Fibroblast of skin of right quadriceps (primary cell): Measurements from ENCODE around the gene SMARCB1.

Experiments used
- DNase-seq: peaks from one replicate; pipeline ENCODE4 v3.0.0-alpha.2; 2013

SMARCB1 gene

DNA sequence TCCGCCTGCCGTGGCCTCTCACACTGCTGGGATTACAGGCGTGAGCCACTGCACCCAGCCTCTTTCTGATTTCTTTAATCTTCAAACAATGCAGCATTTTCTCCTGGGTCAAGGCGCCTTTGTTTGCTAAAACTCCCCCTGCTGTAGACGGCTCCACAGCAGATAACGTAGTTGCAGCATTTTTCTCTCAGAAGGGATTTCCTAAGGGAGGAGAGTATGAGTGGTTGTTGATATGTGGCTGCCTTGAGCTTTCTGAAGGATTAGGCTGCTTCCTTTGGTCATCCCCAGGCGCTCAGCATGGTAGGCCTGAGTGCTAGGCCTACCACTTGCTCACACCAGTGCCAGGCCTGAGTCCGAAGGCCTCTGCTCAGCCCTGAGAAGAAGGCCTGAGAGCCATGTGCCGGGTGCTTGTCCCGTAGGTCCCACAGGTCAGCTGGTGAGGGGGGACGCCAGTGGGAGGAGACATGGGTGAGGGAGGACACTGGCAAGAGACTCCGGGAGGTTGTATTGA is 18.1 kb downstream of the SMARCB1 start:
- DNase-seq = no peak

DNA sequence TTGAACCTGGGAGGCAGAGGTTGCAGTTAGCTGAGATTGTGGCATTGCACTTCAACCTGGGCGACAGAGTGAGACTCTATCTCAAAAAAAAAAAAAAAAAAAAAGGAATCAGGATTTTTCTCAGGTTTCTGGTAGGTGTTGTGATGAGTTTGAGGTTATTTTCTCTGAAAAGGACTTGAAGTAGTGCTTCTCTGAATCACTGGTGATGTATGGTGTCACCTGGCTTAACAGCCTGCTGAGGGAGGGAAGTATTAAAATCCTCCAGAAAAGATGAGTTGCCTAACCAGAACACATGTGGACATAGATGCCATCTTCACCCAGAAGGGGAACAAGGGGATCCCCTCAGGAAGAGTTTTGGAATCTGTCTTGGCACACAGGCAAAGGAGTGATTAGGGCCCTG is 20.1 kb downstream of the SMARCB1 start:
- DNase-seq = no peak

DNA sequence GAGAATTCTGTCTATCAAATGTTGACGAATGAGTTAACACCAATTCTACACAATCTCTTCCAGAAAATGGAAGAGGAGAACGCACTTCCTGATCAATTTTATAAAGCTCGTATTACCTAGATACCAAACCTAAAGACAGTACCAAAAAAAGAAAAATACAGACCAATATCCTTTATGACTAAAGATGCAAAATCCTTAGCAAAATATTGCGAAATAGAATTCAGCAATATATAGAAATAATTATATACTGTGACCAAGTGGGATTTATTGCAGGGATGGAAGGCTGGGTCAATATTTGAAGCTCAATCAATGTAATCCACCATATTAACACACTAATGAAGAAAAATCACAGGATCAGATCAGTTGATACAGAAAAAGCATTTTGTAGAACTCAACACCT is 25.6 kb downstream of the SMARCB1 start:
- DNase-seq = no peak

DNA sequence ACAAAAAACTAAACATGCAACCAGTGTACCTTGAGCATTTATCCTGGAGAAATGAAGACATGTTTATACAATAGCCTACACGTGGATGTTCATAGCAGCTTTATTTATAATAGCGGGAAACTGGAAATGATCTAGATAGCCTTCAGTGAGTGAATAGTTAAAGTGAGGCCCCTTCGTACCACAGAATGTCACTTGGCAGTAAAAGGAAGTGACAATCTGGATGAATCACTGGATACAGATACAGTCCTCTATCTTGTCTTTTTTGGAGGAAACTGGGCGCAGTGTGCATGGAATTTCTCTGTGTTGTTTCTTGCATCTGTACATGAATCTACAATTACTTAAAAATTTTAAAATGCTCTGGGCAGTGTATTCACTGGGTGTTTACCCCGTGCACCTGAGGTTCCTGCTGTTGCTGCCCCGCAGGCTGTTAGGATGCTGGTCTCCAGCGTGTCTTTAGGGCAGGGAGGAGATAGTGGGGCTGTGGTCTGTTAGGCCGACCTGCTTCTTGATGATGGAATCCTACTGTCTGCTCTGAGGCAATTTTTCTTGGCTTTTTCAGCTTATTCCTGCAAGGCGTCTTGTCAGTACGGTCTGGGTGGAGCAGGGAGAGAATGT is 28.9 kb downstream of the SMARCB1 start:
- no peak for DNase-seq

DNA sequence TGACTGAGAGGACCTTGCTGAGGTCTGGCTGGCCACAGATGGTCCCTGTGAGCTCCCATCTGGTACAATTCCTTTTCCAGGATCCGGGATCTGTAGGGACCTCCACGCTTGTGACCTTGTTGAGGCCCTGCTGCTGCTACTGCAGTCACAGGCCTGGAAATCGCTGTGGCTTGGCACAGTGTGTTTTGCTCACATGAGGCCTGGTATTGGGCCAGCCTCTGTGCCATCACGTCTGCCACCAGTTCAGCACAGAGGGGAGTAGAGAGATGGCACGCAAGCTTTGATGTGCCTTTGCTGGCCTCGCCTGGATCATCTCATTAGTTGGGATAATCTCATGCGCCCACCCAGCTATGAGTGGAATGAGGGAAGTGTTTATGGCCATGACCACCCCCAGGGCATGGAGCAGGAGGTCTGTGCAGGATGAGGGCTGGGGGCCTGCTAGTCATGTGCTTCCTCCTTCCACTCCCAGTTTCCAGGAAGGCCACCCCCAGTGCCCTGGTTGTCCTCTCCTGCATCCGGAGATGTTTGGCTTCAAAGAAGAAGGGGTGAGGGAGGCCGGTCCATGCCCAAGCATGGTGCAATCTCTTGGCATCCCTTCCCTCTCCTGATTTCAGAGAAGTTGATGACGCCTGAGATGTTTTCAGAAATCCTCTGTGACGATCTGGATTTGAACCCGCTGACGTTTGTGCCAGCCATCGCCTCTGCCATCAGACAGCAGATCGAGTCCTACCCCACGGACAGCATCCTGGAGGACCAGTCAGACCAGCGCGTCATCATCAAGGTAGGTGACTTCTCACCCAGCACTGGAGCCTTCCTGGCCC is 29.6 kb downstream of the SMARCB1 start:
- no peak for DNase-seq

DNA sequence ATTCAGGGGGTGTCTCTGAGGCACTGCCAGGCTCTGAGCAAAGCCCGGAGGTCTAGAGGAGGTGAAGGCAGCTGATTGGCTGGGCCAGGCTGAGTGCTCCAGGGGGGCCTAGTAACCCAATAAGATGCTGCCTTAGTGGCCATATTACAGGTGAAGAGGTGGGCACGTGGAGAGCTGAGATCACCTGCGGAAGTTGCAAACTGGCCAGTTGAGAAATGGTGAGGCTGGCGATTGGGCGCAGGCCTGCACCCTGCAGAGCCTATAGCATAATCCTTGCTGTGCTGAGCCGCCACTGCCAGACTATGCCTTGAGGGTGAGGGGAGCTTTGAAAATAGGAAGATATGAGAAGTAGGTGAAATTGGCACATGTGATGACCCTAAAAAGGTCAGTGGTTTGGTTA is 30.4 kb downstream of the SMARCB1 start:
- DNase-seq = no peak

DNA sequence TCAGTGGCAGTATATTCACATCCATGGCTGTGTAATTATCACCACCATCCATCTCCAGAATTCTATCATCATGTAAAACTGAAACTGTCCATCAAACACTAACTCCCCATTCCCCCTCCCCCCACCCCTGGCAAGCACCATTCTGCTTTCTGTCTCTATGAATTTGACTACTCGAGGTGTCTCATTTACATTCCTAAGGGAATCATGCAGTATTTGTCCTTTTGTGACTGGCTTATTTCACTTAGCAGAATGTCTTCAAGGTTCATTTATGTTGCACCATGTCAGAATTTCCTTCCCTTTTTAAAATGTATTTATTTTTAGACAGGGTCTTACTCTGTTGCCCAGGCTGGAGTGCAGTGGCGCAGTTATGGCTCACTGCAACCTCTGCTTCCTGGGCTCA is 31.8 kb downstream of the SMARCB1 start:
- DNase-seq = no peak

DNA sequence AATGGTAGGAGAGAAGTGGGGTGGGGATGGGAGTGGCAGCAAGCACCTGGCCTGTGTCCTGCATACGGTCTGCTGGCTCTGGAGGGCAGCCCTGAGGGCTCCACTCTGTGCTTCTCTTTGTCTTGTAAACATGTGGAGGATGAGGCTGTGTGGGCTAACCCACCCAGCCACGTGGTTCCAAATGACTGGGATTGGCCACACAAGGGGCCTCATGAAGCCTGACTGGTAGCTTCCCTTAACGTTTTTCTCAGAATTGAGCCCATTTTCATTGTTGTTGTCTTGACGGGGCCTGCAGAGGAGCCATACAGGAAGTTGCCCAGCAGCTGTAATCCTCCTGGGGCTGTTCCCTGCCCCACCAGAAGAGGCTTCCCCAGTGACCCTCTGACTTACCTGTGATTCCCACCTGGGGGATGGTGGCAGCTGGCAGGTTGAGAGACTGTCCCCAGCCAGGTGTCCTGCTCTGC is 34.0 kb downstream of the SMARCB1 start:
- DNase-seq = no peak

DNA sequence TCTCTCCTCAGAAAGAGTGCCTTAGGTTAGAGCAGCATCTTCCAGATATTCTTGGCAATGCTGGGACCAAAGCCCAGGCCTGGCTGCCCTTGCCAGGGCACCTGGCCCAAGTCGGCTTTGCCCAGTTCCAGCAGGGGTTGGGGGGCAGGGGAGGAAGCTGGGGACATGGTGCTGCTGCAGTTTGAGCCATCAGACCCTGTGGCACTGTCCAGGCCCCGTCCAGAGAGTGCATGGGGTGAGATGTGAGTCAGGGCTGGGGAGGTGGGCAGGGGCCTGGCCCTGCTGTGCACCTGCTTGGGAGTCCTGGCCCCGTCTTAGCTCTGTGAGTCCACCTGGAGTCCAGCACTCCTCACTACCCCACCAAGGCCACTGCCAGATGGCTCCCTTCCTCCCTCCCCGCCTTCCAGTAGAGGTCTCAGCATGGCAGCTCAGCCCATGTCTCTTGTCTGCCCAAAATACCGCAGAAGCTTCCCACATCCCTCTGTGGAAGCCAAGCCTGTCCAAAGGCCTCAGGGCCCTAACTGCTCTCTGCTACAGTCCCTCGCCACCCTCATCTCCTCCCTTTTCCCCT is 35.4 kb downstream of the SMARCB1 start:
- DNase-seq = no peak

DNA sequence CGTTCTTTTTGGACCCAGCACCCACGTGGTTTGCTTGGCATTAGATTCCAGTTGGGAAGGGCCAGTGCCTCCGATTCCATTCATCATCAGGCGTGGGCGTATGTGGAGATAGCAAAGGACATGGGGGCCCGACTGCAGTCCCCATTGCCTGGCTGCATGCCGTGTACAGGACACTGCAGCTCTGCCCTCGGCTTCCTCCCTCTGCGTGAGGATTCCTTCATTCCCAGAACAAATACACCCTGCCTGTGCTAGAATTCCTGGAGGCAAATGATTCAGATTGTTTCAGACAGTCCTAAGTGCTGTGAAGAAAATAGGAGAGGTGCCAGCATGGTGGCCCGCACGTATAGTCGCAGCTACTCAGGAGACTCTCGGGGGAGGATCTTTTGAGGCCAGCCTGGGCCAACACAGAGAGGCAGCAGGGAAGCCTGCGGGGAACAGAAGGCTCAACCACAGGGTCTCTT is 36.6 kb downstream of the SMARCB1 start:
- no peak for DNase-seq

DNA sequence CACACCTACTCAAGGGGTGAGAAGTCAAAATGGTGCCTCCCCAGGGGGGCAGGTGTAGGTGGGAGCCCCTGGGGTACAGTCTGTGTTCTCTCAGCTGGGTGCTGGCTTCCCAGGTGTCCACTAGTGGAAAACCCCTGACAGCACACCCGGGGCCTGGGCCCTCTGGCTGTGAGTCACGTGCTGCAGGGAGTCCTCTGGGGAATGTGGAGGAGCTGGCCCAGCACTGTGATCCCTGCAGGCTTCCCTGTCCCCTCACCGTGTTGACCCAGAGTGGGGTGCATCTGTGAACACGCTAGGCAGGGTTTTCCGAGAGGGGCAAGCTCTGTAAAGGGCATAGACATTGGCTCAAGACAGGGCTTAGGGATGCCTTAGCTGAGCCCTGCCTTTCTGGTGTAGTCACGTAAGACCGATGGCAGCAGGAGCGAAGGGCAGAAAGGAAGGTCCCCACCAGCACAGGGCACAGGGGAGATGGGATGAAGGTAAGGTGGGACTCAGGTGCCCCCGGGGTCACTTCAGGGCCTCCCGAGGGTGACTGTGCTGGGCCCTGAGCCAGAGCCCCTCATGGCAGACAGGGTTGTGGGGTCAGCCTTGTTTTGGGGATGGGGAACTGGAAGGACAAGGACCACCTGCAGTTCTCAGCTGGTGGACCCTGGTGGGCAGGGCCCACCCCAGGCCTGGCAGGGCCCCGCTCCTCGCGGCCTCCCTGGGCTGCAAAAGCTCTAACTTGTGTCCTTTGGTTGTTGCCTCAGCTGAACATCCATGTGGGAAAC is 37.9 kb downstream of the SMARCB1 start:
- no peak for DNase-seq

DNA sequence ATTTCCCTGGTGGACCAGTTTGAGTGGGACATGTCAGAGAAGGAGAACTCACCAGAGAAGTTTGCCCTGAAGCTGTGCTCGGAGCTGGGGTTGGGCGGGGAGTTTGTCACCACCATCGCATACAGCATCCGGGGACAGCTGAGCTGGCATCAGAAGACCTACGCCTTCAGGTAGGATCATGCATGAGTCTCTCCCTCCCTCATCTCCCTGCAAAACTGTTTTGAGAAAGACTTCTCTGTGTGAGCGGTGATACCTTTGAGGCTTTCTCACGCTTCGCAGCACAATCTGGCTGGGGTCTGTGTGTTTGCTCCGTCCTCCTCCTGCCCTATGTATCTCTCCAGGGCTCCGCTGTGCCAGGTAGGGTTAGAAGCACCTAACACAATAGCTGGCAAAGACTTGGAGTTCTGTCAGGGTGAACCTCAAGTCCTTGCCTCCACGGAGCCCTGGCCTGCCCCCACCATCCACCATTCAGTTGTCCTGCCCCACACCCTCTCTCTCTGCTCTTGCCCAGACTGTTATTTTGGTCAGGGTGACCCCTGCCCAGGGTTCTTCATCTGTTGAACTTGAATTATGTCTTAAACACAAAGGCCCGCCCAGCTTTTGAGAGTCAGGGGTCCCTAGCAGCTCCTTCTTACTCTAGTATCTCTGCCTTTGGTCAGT is 38.6 kb downstream of the SMARCB1 start:
- no peak for DNase-seq

DNA sequence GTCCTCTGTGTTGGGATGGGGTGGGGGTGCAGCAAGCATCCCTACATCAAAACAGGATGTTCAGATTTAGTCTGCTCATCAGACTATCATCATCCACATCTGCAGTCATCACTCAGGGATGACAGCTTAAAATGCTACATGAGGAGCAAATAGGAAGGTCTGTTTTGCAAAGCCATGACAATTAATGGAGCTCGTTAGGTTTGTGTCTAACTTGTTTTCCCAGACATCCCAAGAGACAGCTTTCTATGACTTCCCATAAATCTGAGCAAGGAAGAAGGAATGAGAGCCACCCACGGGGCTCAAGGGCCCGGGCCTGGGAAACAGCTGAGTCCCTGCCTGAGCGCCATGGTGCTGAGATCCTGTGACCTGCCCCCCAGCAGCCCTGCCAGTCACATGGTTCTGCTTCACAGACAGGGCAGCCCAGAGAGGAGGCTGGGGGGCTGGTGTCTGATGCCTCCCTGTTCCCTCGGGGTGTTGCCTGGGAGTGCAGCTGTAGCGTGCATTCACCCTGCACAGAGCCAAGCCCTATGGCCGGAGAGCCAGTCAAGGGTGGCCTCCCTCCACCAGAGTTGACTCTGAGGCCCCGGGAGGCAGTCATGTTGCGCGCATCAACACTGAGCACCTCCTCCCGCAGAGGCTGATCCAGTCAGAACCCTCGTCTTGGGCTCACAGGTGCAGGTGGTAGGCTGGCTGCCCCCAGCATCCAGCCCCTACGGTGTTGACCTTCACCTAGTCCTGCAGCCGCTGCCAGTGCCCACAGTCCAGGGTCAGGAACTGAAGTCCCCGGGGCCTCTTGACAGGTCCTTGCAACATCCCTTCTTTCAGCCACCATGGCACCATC is 40.0 kb downstream of the SMARCB1 start:
- DNase-seq = peak; percentile 90

DNA sequence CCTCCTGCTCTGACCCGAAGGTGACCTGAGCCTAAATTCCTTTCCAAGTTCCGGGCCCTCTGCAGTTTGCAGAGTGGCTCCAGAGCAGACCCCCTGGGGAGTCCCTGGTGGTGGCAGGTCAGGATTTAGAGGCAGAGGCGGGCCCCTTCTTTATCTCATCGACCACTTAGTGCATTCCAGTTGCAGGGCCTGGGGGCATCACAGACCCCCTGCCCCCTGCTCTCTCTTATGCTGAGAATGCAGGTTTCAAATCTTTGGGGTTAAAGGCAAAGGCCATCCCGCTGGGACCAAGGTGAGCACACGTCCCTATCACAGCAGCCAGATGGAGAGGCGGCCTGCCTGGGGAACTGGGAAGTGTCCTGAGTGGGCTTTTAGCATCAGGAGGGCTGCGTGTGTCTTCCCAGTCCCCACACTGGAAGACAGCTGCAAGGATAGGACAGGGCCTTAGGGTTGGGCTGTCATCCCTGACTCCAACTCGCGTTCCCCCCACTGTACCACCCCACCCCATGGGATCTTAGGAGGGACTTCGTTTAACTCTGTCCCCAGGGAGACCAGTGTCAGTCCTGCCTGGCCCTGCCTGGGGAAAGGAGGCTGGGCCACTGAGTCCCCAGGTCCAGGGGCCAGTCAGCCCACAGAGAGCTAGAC is 40.7 kb downstream of the SMARCB1 start:
- DNase-seq = no peak

DNA sequence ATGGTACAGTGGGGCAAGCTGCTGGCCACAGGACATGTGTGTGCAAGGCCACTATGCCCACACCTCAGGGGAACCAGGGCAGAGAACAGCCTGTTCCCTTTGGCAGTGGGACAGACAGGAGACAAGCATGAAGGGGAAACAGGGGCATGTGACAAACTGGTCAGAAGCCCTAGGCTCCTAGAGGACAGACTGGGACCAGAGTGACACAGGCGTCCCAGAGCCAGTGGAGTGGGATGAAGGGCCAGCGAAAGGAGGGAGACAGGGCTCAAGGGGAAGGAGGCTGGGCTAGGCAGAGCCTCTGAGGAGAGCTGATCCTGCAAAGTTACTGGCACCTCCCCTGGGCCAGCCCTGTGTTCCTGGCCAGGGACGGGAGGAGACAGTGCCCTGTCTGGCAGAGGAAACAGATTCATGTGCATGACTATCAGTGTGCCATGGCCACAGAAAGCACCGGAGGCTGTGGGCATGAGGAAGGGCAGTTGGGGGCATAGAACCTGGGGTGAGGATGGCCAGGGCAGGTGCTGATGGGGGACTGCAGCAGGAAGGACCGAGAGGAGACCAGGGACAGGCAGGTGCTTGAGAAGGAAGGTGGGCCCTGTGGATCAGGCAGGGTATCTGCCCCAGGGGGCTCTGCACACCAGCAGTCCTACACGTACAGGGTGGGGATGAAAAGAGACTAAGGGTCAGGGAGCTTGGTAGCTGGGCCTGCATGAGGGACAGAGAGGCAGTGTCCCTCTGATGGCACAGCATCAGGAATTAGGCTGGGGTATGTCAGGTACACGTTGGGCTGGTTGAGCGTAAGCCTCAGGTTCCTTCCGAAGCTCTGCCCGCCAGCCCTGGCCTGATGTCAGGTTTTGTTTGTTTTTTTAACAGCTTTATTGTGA is 42.3 kb downstream of the SMARCB1 start:
- DNase-seq = no peak

DNA sequence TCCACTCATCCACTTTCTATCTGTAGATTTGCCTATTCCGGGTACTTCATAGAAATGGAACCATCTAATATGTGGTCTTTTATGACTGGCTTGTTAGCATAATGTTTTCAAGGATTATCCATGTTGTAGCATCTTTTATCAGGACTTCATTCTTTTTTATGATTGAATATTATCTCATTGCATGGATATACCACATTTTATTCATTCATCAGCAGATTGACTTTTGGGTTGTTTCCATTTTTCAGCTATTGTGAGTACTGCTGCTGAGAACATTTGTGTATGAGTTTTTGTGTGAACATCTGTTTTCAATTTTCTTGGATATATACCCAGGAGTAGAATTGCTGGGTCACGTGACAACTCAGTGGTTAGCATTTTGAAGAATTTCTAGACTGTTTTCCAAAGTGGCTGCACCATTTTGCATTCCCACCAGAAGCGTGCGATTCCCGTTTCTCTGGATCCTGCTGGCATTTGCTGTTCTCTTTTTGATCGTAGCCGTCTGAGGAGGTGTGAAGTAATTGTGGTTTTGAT is 43.1 kb downstream of the SMARCB1 start:
- DNase-seq = peak; percentile 94

DNA sequence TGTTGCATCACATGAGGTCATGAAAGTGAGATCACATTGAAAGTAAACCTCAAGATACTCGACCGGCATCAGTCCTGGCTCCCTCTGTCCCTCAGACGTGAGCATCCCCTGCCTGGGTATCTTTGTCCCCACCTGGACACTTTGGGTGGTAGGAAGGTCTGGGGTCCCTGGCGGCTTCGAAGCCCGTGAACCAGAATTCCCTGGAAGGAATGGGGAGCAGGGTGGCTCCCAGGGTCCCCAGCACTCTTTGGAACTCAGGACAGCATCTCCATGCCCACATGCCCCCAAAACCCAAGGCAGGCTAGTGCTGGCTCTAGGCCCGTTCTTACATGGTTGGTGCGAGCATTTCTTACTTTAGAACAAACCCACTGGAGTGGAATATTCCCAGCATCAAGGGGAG is 44.5 kb downstream of the SMARCB1 start:
- DNase-seq = no peak

DNA sequence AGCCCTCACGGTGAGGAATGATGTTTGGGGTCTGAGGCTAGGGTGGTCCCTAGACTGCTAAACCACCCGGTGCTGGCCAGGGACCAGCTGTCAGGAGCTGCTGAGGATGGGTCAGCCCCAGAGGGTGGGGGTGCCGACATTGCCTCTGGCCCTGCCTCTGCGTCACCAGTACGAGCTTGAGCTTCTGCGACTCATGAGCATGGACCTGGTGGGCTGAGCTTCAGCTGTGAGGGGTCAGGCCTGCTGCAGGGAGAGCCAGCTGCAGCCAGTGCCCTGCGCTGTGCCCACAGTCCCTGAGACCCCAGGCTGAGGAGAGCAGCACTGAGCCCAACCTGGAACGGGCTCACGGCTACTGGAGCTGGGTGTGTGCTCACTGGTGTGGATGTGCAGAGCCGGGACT is 45.0 kb downstream of the SMARCB1 start:
- no peak for DNase-seq

DNA sequence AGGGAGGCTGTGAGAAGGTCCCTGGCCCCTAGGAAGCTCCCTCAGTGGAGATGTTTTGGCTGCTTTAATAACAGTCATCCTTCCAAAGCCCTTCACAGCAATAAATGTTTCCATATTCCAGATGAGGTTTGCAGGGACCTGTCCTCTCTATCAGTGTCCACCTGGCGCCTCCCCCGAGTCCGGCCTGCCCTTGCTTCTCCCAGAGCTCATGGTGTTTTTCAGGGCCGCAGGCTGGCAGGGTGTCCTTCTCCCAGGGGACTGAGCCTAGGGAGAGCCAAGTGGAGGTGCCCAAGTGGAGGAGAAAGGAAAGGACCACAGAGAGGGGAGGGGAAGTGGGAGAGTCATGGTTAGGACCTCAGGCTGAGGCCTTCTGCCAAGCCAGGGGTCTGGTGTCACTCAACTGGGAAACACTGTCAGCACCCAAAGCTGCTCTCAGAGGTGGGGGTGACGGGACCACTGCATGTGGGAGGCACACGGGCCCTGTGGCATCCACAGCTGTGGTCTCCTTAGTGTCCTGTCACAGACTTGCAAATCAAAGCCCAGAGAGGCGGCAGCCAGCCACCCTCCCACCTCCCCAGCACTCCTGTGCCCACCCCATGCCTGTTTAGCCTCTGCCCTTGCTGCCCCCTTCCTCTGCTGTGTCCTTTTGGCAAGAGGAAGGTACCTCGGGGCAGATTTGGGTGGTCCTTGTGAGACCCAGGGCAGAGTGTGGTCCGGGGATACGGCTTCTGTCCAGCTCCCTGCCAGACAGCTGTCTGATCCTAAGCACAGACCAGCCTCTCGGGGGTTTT is 45.7 kb downstream of the SMARCB1 start:
- no peak for DNase-seq
